GM12878 (cell line): ENCODE data around the gene ZNF519.

Source experiments
- ATF7 ChIP-seq: fragments of 450-650 bp; IDR thresholded peaks from 2 replicates; pipeline ENCODE4 v1.6.1; 2016; ENCODE audit warnings: low read depth, mild to moderate bottlenecking
- CTCF ChIP-seq, 3 experiments: IDR thresholded peaks in 2 of 3; conservative IDR thresholded peaks in 1 of 3; 2 replicates each; pipeline ENCODE4 v1.5.1; 2011; ENCODE audit warnings: low read depth in 3 of 3, low read length in 3 of 3, mild to moderate bottlenecking in 3 of 3, control low read depth in 2 of 3, moderate library complexity in 2 of 3, inconsistent platforms in 1 of 3, mixed read lengths in 1 of 3; ENCODE audit not compliant: control insufficient read depth in 2 of 3, insufficient read depth in 1 of 3; ENCODE audit errors: extremely low read depth in 1 of 3
- EZH2 ChIP-seq: IDR thresholded peaks from 2 replicates; pipeline ENCODE4 v1.6.1; 2012; ENCODE audit warnings: low read depth, mild to moderate bottlenecking, control low read depth, inconsistent platforms, low read length, borderline replicate concordance; ENCODE audit not compliant: control insufficient read depth
- HDAC2 ChIP-seq: fragments of 200-600 bp; sonication (generic); IDR thresholded peaks from 2 replicates; pipeline ENCODE4 v1.6.1; 2017
- SP1 ChIP-seq: IDR thresholded peaks from one replicate; pipeline ENCODE4 v1.6.1; 2011; ENCODE audit warnings: low read depth, low read length

- TF ChIP-seq ATF7 (no peak), CTCF (IDR thresholded peaks at IDR 0.05 in 2 of 3, conservative IDR thresholded peaks at IDR 0.05 in 1 of 3; ENCODE audit: control insufficient read depth in 2 of 3, extremely low read depth in 1 of 3, insufficient read depth in 1 of 3, low read depth in 3 of 3, low read length in 3 of 3) (no peak), SP1 (no peak), HDAC2 (no peak), EZH2 (no peak)
Measured at GRCh38 chr18:14179306-14179705, 47.1 kb upstream of the ZNF519 start.
